HCT116 (cell line): Measurements from ENCODE around the gene HOXA11. TPM values are rescaled to one million over a fixed set of nuclear protein-coding genes. Genes with fewer than 3 reads are reported as not detected.

Source experiments
- ATAC-seq: fragments of 200-7000 bp; cut with Tn5 transposase; 2 replicates; pipeline ENCODE4 v1.9.1; 2020; ENCODE audit warnings: mild to moderate bottlenecking, moderate library complexity
- BruUV-seq: library from RNA; stranded (reverse); fragments of 400-500 nt; replicated peaks from 2 replicates; lab custom pipeline; 2021; lab: Mats Ljungman, UMichigan
- CTCF ChIA-PET: fragments of 300-600 bp; sonication (Branson Sonifier 250); formaldehyde crosslinking; loops from one replicate; lab custom pipeline; 2021; ENCODE audit warnings: antibody characterized with exemption; lab: Charles Lee
- POLR2A ChIA-PET: fragments of 300-600, 350-600 bp; sonication (Branson Sonifier 250); formaldehyde crosslinking; loops from one replicate; lab custom pipeline; 2021; ENCODE audit warnings: antibody characterized with exemption; lab: Charles Lee
- RAD21 ChIA-PET, 2 experiments: fragments of 300-600 bp; sonication (Branson Sonifier 250); formaldehyde crosslinking; loops; one replicate each; lab custom pipeline; 2023; ENCODE audit warnings: low total read pairs in 2 of 2; ENCODE audit not compliant: uncharacterized antibody in 2 of 2, unreplicated experiment in 2 of 2, low non-redundant PET in 1 of 2; lab: Charles Lee
- DNase-seq: peaks from one replicate; pipeline ENCODE4 v3.0.0-alpha.2; 2010; ENCODE audit warnings: low read depth, low spot score
- H2AFZ ChIP-seq: fragments of 200-600 bp; shearing (Covaris generic), sonication (generic); 2 replicates; pipeline ENCODE4 v1.6.1; 2017; ENCODE audit warnings: low read depth, mixed run types, mixed read lengths, antibody characterized with exemption, low read length; ENCODE audit not compliant: poor library complexity, severe bottlenecking
- H3K27ac ChIP-seq: 2 replicates; pipeline ENCODE4 v1.5.1; 2012; ENCODE audit warnings: low read depth, low read length
- H3K27me3 ChIP-seq: fragments of 200-600 bp; sonication (generic); 2 replicates; pipeline ENCODE4 v1.6.1; 2016; ENCODE audit warnings: mixed run types, low read length, mixed read lengths; ENCODE audit not compliant: insufficient read depth
- H3K36me3 ChIP-seq, 2 experiments: fragments of 200-500 bp in 1 of 2; fragments of 200-600 bp in 1 of 2; sonication (Bioruptor generic) in 1 of 2; sonication (generic) in 1 of 2; 2 replicates each; pipeline versions ENCODE4 v1.5.1 to v1.6.1; 2014 to 2016; ENCODE audit warnings: low read length in 2 of 2, inconsistent platforms in 1 of 2, mixed read lengths in 1 of 2, mixed run types in 1 of 2; ENCODE audit not compliant: insufficient read depth in 2 of 2, control insufficient read depth in 1 of 2
- H3K4me1 ChIP-seq, 2 experiments: fragments of 200-600 bp in 1 of 2; sonication (generic) in 1 of 2; 2 replicates each; pipeline versions ENCODE4 v1.5.1 to v1.6.1; 2012 to 2017; ENCODE audit warnings: low read length in 2 of 2, inconsistent platforms in 1 of 2, mild to moderate bottlenecking in 1 of 2, mixed read lengths in 1 of 2, mixed run types in 1 of 2, moderate library complexity in 1 of 2; ENCODE audit not compliant: insufficient read depth in 2 of 2, control insufficient read depth in 1 of 2
- H3K4me2 ChIP-seq: fragments of 200-600 bp; sonication (generic); 2 replicates; pipeline ENCODE4 v1.6.1; 2017; ENCODE audit warnings: mixed run types, low read length, mixed read lengths
- H3K4me3 ChIP-seq, 2 experiments: fragments of 200-600 bp in 1 of 2; sonication (generic) in 1 of 2; replicated peaks in 1 of 2; 2 replicates each; pipeline ENCODE4 v1.5.1; 2011 to 2016; ENCODE audit warnings: low read length in 2 of 2, control low read depth in 1 of 2, low read depth in 1 of 2, mild to moderate bottlenecking in 1 of 2, mixed read lengths in 1 of 2, mixed run types in 1 of 2
- H3K79me2 ChIP-seq: fragments of 200-600 bp; sonication (generic); 2 replicates; pipeline ENCODE4 v1.6.1; 2017; ENCODE audit warnings: mild to moderate bottlenecking, mixed run types, low read length, moderate library complexity, mixed read lengths; ENCODE audit not compliant: insufficient read depth
- H3K9ac ChIP-seq: fragments of 200-600 bp; sonication (generic); 2 replicates; pipeline ENCODE4 v1.6.1; 2016; ENCODE audit warnings: low read length, mixed read lengths
- H3K9me2 ChIP-seq: fragments of 200-600 bp; sonication (generic), shearing (Covaris generic); 2 replicates; pipeline ENCODE4 v1.6.1; 2017; ENCODE audit warnings: mixed run types, mild to moderate bottlenecking, moderate library complexity; ENCODE audit not compliant: insufficient read depth
- H3K9me3 ChIP-seq, 2 experiments: fragments of 200-500 bp in 1 of 2; fragments of 200-600 bp in 1 of 2; sonication (Bioruptor generic) in 1 of 2; sonication (generic) in 1 of 2; 2 replicates each; pipeline ENCODE4 v1.6.1; 2014 to 2017; ENCODE audit warnings: low read length in 2 of 2, mixed read lengths in 2 of 2, inconsistent platforms in 1 of 2, low read depth in 1 of 2, mild to moderate bottlenecking in 1 of 2, mixed run types in 1 of 2, moderate library complexity in 1 of 2; ENCODE audit not compliant: control insufficient read depth in 1 of 2, insufficient read depth in 1 of 2
- H4K20me1 ChIP-seq: fragments of 200-600 bp; sonication (generic), shearing (Covaris generic); 2 replicates; pipeline ENCODE4 v1.6.1; 2017; ENCODE audit warnings: mixed run types, mild to moderate bottlenecking, moderate library complexity; ENCODE audit not compliant: insufficient read depth
- ELF1 ChIP-seq: IDR thresholded peaks from 2 replicates; pipeline ENCODE4 v1.6.1; 2012; ENCODE audit warnings: low read depth, borderline replicate concordance
- EZH2phosphoT487 ChIP-seq: fragments of 200-600 bp; IDR thresholded peaks from 2 replicates; pipeline ENCODE4 v1.6.1; 2018; ENCODE audit warnings: antibody characterized with exemption, borderline replicate concordance
- SP1 ChIP-seq: IDR thresholded peaks from 2 replicates; pipeline ENCODE4 v1.6.1; 2012; ENCODE audit warnings: low read depth
- TCF7L2 ChIP-seq: IDR thresholded peaks from 2 replicates; pipeline ENCODE4 v1.7.0; 2011; ENCODE audit warnings: borderline replicate concordance, inconsistent platforms; ENCODE audit not compliant: insufficient read depth, insufficient read length; ENCODE audit errors: extremely low read depth
- intact Hi-C: fragments of 100-400 bp; cut with micrococcal nuclease; formaldehyde crosslinking; loops from 2 replicates; pipeline ENCODE4 v1.10.0; 2022
- total RNA-seq: library from RNA; stranded (reverse); gene quantifications from one replicate; pipeline ENCODE4 v1.2.1, GENCODE V29; 2021; ENCODE audit not compliant: unreplicated experiment

Gene HOXA11
- total RNA-seq, 1 experiment from 2014 or later: 6.8 TPM

- ChIA-PET POLR2A (no interaction called here), CTCF (no interaction called here), RAD21 (no interaction called here)
- Histone ChIP-seq H3K79me2 (no peaks in the 10 kb centered on the region), H4K20me1 (no peaks in the 10 kb centered on the region), H2AFZ (no peak overlapping the region), H3K4me3 (no peak overlapping the region), H3K4me2 (no peak overlapping the region), H3K9me2 (no peaks in the 10 kb centered on the region), H3K9ac (no peak overlapping the region), H3K36me3 (no peaks in the 10 kb centered on the region), H3K4me1 (peaks cover 0 to 15% of the 10 kb centered on the region in 2 experiments; a peak in 3 of 4 replicates), H3K27me3 (no peaks in the 10 kb centered on the region), H3K9me3 (no peaks in the 10 kb centered on the region), H3K27ac (no peak overlapping the region)
- TF ChIP-seq TCF7L2 (no peak), EZH2phosphoT487 (no peak), ELF1 (no peak)
- ATAC-seq (no peak), DNase-seq (no peak)
- BruUV-seq: no TSS peak
- intact Hi-C loops: no loop called here
Measured at GRCh38 chr7:27204851-27205322, 19.9 kb upstream of the HOXA11 start.

- Histone ChIP-seq H3K9ac (no peak overlapping the region), H4K20me1 (no peaks in the 10 kb centered on the region), H2AFZ (no peak overlapping the region)
- TF ChIP-seq SP1: no peak
- TF ChIP-seq, all 23 proteins: peak for 0
- intact Hi-C loops: no loop called here
- no peak overlapping the region for H3K4me3 ChIP-seq
- no peaks in the 10 kb centered on the region for H3K79me2 ChIP-seq
- no peaks in the 10 kb centered on the region for H3K36me3 ChIP-seq
- ChIA-PET RAD21 (no interaction called here), CTCF (no interaction called here), POLR2A (no interaction called here)
- no TSS peak for BruUV-seq
- no peaks in the 10 kb centered on the region for H3K27me3 ChIP-seq
- H3K4me2 ChIP-seq: no peak overlapping the region
- no peaks in the 10 kb centered on the region for H3K9me3 ChIP-seq
- DNase-seq: no peak
- H3K4me1 ChIP-seq: peaks cover 0 to 14% of the 10 kb centered on the region in 2 experiments; a peak in 3 of 4 replicates
- H3K27ac ChIP-seq: no peak overlapping the region
- no peak for ATAC-seq
- H3K9me2 ChIP-seq: no peaks in the 10 kb centered on the region
Measured at GRCh38 chr7:27203964-27204594, 19.0 kb upstream of the HOXA11 start.
